Smooth muscle cell (in vitro differentiated cells): Measurements from ENCODE around the gene HDHD5. TPM values are rescaled to one million over a fixed set of nuclear protein-coding genes. Genes with fewer than 3 reads are reported as not detected.

ENCODE experiments used
- DNase-seq: peaks from one replicate; lab custom pipeline; 2025; ENCODE audit not compliant: unreplicated experiment; lab: John Stamatoyannopoulos, UW
- H2AFZ ChIP-seq: fragments of 200-600 bp; sonication (generic); 2 replicates; pipeline ENCODE4 v1.6.0; 2016; ENCODE audit warnings: antibody characterized with exemption, low read depth, mild to moderate bottlenecking
- H3F3A ChIP-seq: fragments of 200-600 bp; sonication (generic); 2 replicates; pipeline ENCODE4 v1.6.0; 2017; ENCODE audit warnings: antibody characterized with exemption, low read depth
- H3K27ac ChIP-seq: fragments of 200-600 bp; sonication (generic); 2 replicates; pipeline ENCODE4 v1.5.1; 2016; ENCODE audit warnings: low read depth, mild to moderate bottlenecking
- H3K27me3 ChIP-seq: fragments of 200-600 bp; sonication (generic); 2 replicates; pipeline ENCODE4 v1.6.1; 2016; ENCODE audit warnings: low read depth, mild to moderate bottlenecking
- H3K36me3 ChIP-seq: fragments of 200-600 bp; sonication (generic); 2 replicates; pipeline ENCODE4 v1.5.1; 2016; ENCODE audit warnings: low read depth
- H3K4me1 ChIP-seq: fragments of 200-600 bp; sonication (generic); 2 replicates; pipeline ENCODE4 v1.5.1; 2016; ENCODE audit warnings: low read depth
- H3K4me2 ChIP-seq: fragments of 200-600 bp; sonication (generic); 2 replicates; pipeline ENCODE4 v1.6.0; 2016; ENCODE audit warnings: mild to moderate bottlenecking
- H3K4me3 ChIP-seq: fragments of 200-600 bp; sonication (generic); 2 replicates; pipeline ENCODE4 v1.5.1; 2016; ENCODE audit warnings: mild to moderate bottlenecking
- H3K79me2 ChIP-seq: fragments of 200-600 bp; sonication (generic); 2 replicates; pipeline ENCODE4 v1.6.0; 2016; ENCODE audit warnings: low read depth, mild to moderate bottlenecking
- H3K9ac ChIP-seq: fragments of 200-600 bp; sonication (generic); 2 replicates; pipeline ENCODE4 v1.6.0; 2016; ENCODE audit warnings: low read depth
- H3K9me3 ChIP-seq: fragments of 200-600 bp; sonication (generic); replicated peaks from 2 replicates; pipeline ENCODE4 v1.5.1; 2016; ENCODE audit warnings: low read depth
- H4K20me1 ChIP-seq: fragments of 200-600 bp; sonication (generic); 2 replicates; pipeline ENCODE4 v1.6.0; 2016; ENCODE audit warnings: low read depth
- WGBS: methylation state at CpG from one replicate; pipeline ENCODE4 v1.1.7; 2016; ENCODE audit warnings: low lambda C conversion rate; 5-methylcytosine and 5-hydroxymethylcytosine counted together
- polyA plus RNA-seq: library from polyadenylated mRNA; unstranded; fragments of >200 nt; fragmentation: Nextera tagmentation; extraction: Ambion mirVana; gene quantifications from 2 replicates; pipeline ENCODE4 v1.2.1, GENCODE V29; 2016
- total RNA-seq: library from RNA; depleted of rRNA; stranded (reverse); fragments of >200 nt; gene quantifications from 2 replicates; pipeline ENCODE4 v1.2.3, GENCODE V29; 2014
- TF ChIP-seq, protein P1 (sequence below): fragments of 200-600 bp; sonication (generic); IDR thresholded peaks from 2 replicates; pipeline ENCODE4 v1.5.1; 2017; ENCODE audit warnings: borderline replicate concordance, mild to moderate bottlenecking, antibody characterized with exemption; ENCODE audit not compliant: insufficient read depth, poor library complexity, severe bottlenecking

HDHD5 gene
- total and polyA plus RNA-seq, 2 experiments from 2014 or later = 25.5 to 52.1 TPM

DNA sequence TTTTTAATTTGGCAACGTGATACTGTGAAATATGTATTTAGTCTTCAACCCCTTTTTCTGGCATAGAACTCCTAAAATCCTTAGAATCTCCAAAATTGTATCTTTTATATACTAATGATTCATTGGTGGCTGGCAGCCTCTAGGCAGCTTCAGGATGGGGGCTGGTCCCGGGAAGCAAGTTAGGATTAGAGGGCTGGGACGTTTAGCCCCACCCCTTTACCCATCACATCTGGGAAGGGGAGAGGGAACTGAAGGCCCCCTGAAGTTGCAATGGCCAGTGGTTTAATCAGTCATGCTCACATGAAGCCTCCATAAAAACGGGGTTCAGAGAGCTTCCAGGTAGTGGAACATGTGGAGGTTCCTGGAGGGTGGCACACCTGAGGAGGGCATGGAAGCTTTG lies 67.2 kb downstream of the HDHD5 start:
- Histone ChIP-seq H3K4me2 (no peak overlapping the region), H3K79me2 (peaks cover 4% of the 10 kb centered on the region), H3F3A (no peaks in the 10 kb centered on the region), H3K9me3 (no peaks in the 10 kb centered on the region), H3K4me1 (no peaks in the 10 kb centered on the region), H4K20me1 (peaks cover 95% of the 10 kb centered on the region), H3K9ac (no peak overlapping the region), H3K4me3 (no peak overlapping the region), H3K36me3 (no peaks in the 10 kb centered on the region), H3K27ac (no peak overlapping the region), H3K27me3 (no peaks in the 10 kb centered on the region), H2AFZ (no peak overlapping the region)
- WGBS = 72% methylated on average over 4 of the region's 4 CpGs
- TF ChIP-seq, protein P1, sequence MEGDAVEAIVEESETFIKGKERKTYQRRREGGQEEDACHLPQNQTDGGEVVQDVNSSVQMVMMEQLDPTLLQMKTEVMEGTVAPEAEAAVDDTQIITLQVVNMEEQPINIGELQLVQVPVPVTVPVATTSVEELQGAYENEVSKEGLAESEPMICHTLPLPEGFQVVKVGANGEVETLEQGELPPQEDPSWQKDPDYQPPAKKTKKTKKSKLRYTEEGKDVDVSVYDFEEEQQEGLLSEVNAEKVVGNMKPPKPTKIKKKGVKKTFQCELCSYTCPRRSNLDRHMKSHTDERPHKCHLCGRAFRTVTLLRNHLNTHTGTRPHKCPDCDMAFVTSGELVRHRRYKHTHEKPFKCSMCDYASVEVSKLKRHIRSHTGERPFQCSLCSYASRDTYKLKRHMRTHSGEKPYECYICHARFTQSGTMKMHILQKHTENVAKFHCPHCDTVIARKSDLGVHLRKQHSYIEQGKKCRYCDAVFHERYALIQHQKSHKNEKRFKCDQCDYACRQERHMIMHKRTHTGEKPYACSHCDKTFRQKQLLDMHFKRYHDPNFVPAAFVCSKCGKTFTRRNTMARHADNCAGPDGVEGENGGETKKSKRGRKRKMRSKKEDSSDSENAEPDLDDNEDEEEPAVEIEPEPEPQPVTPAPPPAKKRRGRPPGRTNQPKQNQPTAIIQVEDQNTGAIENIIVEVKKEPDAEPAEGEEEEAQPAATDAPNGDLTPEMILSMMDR = no peak
- no peak for DNase-seq

DNA sequence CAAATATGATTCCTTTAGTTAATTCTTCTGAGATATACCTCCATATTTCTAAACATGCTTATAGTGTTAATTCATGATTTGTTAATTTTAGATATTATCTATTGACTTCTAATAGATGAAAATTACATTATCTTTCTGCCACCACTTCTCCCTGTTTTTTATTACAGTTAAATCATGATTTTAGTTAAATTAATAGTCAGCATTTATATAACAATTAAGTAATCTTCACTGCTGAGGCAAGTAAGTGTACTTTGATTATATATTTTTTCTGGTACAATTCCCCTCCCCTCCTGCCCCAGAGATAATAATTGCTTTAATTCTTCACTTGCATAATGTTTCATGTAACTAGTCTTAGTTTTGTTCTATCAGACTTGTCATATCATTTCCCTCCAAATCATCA lies 68.5 kb downstream of the HDHD5 start:
- Histone ChIP-seq H3K9me3 (no peaks in the 10 kb centered on the region), H3K4me1 (no peaks in the 10 kb centered on the region), H3K27me3 (no peaks in the 10 kb centered on the region), H3K4me2 (no peak overlapping the region), H3K4me3 (no peak overlapping the region), H2AFZ (no peak overlapping the region), H3K36me3 (no peaks in the 10 kb centered on the region), H3K27ac (no peak overlapping the region), H4K20me1 (peaks cover 92% of the 10 kb centered on the region), H3F3A (no peaks in the 10 kb centered on the region), H3K9ac (no peak overlapping the region), H3K79me2 (peaks cover 4% of the 10 kb centered on the region)
- no peak for DNase-seq
- TF ChIP-seq, protein P1 = no peak

Other genes with a start within 250 kb of the HDHD5 start
- not detected in 2 replicates for gene GAB4, start 151.1 kb downstream of the HDHD5 start, total RNA-seq
- gene GAB4, start 151.1 kb downstream of the HDHD5 start, polyA plus RNA-seq = not detected in 2 replicates
- 3.4 and 6.4 TPM in 2 replicates for gene IL17RA, start 74.3 kb downstream of the HDHD5 start, total RNA-seq
- 7.5 and 8.5 TPM in 2 replicates for gene IL17RA, start 74.3 kb downstream of the HDHD5 start, polyA plus RNA-seq
- 0.09 TPM in 1 of 2 replicates, not detected in the other for gene TMEM121B, start 37.9 kb downstream of the HDHD5 start, total RNA-seq
- gene TMEM121B, start 37.9 kb downstream of the HDHD5 start, polyA plus RNA-seq = 0.15 and 0.54 TPM in 2 replicates
- gene ADA2, start 60.2 kb upstream of the HDHD5 start, total RNA-seq = 14.6 and 14.9 TPM in 2 replicates
- gene ADA2, start 60.2 kb upstream of the HDHD5 start, polyA plus RNA-seq = 16.9 and 17.7 TPM in 2 replicates
- 2.8 and 3.0 TPM in 2 replicates for gene CECR2, start 210.2 kb upstream of the HDHD5 start, total RNA-seq
- gene CECR2, start 210.2 kb upstream of the HDHD5 start, polyA plus RNA-seq = 0.67 and 1.4 TPM in 2 replicates